ENCODE measurements around the gene FARS2.

FARS2 gene

DNA sequence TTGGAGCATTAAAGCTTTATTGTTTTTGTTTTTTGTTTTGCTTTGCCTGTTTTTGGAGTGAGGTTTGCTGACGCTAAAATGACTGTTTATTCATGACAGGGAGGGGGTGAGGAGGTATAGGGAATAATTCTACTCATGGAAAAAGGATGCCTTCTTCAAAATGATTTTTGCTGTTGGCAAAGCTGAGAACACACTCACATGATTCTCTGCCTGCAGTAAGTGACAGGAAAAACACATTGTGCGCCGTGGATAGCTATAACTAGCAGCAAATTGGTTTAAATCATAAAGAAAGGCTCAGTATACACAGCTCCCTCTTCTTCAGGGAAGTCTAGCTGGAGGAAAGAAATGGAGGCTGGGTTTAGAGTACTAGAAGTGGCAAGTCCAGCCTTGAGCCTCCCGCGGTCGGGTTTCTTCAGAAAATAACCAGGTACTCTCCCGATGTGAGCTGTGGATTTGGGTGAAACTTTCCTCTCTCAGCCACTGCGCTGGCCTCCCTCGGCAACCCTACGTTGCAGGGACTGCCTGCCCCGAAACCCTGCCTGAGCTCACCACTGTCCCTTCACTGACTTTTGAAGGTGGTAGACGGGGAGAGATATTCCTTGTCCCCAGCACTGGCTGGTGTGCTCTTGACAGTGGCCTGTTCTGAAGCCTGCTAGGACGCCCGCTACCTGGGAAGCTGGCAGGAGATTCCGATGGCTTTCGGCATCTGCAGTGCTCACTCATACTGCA lies 467.2 kb downstream of the FARS2 start:
- Mint-ChIP-seq H3K36me3 (peaks cover 6% of the 10 kb centered on the region), H3K4me3 (peak overlapping the region; percentile 37), H3K4me1 (peaks cover 47% of the 10 kb centered on the region), H3K27ac (no peak overlapping the region), H3K27me3 (no peaks in the 10 kb centered on the region), H3K9me3 (peaks cover 3% of the 10 kb centered on the region)
- DNase-seq (ENCODE audit: low spot score in 2 of 2): no peak
- no peak for ATAC-seq (ENCODE audit: low read depth)

DNA sequence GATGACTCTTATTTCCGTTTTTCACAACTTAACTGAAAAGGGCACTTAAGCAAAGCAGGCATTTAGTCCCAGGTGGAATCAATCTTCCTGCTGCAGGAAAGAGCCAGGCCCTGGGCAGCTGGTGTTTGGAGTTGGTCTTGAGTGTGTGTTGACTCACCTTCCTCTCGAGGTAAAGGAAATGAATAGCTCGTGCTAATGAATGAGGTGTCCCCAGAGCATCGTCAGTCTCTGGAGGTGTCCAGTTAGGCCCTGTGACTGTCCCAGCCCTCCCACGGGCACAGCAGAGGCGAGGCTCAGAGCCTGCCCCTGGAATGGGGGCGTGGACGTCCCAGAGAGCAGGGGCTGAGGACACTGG lies 467.7 kb downstream of the FARS2 start:
- peak overlapping the region; percentile 37 for H3K4me3 Mint-ChIP-seq
- H3K27ac Mint-ChIP-seq: no peak overlapping the region
- H3K4me1 Mint-ChIP-seq: peaks cover 46% of the 10 kb centered on the region
- peaks cover 6% of the 10 kb centered on the region for H3K36me3 Mint-ChIP-seq
- H3K9me3 Mint-ChIP-seq: peaks cover 3% of the 10 kb centered on the region
- no peak for DNase-seq (ENCODE audit: low spot score in 2 of 2)
- no peaks in the 10 kb centered on the region for H3K27me3 Mint-ChIP-seq
- no peak for ATAC-seq (ENCODE audit: low read depth)

DNA sequence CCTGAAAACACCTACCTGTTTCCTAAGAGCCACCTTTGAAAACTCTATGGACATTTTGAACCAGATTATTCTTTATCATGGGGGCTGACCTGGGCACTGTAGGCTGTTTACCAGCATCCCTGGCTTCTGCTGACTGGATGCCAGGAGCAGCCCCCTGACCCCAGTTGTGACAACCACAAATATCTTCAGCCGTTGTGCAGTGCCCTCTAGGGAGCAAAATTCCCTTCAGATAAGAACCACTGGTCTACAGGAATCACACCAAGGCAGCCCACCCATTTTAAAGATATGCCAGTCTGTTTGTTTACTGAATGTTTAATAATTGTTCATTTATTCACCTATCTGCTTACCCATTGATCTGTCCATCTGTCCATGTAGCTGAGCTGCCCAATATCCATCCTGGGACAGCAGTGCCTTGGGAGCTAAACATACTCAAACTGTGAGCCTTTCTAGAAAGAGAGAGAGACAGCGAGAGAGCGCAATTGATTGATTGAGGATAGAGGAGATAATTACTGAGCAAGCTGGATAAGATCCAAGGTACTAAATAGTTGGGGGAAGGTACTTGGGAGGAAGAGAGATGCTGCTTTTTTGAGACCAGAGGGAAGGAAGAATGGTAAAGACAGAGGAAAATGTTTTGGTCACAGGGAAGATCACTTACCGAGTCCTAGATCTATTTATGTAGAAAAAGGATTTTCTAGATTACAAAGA lies 468.7 kb downstream of the FARS2 start:
- H3K36me3 Mint-ChIP-seq: peaks cover 6% of the 10 kb centered on the region
- peaks cover 39% of the 10 kb centered on the region for H3K4me1 Mint-ChIP-seq
- DNase-seq (ENCODE audit: low spot score in 2 of 2) (no peak), ATAC-seq (ENCODE audit: low read depth) (no peak)
- H3K27ac Mint-ChIP-seq: no peak overlapping the region
- no peaks in the 10 kb centered on the region for H3K27me3 Mint-ChIP-seq
- H3K9me3 Mint-ChIP-seq: peaks cover 2% of the 10 kb centered on the region
- no peak overlapping the region for H3K4me3 Mint-ChIP-seq

DNA sequence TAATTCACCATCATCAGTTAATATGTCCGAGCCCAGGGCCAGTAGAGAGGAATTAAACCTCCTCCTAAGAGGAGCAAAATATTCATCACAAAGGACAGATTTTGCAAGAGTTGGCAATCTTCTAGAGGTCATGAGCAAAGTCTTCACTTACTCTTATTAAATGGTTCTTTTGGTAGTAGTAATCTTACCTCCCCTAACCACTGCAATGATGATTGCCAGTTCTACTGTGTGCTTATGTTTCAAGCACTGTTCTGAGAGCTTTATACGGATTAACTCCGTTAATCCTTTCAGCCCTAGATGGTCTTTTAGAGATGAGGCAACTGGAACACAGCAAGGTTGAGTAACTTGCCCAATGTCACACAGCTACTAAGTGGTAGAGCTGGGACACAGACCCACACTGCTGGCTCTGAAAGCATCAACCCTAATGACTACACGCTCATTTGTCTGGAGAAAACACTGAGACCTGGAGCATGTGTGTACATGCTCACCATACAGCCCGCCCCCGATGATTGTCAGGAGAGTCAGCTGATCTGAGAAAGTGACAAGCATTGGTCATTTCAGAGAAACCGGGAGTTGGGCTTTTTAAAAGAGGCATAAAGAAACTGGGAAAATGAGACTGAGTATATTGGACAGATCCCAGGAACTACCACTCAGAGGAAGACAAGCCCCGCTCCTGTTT lies 469.4 kb downstream of the FARS2 start:
- Mint-ChIP-seq H3K27ac (no peak overlapping the region), H3K4me3 (no peak overlapping the region), H3K27me3 (no peaks in the 10 kb centered on the region), H3K9me3 (no peaks in the 10 kb centered on the region), H3K4me1 (peaks cover 38% of the 10 kb centered on the region), H3K36me3 (peaks cover 7% of the 10 kb centered on the region)
- ATAC-seq (ENCODE audit: low read depth): no peak
- DNase-seq (ENCODE audit: low spot score in 2 of 2): no peak

DNA sequence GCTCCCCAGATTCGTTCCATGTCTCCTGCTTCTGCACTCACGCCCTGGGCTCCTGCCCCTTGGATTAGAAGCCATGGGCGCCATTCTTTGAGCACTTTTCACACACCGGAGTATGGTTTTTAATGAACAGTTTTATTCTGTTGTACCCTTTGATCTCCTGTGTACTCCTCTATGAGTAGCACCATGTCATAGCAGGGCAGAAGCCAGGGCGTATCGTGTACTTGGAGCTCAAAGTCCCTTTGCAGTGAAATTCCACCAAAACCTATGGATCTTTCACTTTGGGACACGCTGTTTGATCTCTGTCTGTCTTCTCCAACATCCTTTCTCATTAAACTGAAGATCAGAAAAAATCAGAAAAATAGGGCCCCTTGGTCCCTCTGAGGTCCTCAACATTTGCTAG lies 470.1 kb downstream of the FARS2 start:
- no peaks in the 10 kb centered on the region for H3K27me3 Mint-ChIP-seq
- peak overlapping the region; percentile 28 for H3K27ac Mint-ChIP-seq
- H3K36me3 Mint-ChIP-seq: peaks cover 7% of the 10 kb centered on the region
- H3K9me3 Mint-ChIP-seq: no peaks in the 10 kb centered on the region
- H3K4me1 Mint-ChIP-seq: peaks cover 32% of the 10 kb centered on the region
- ATAC-seq (ENCODE audit: low read depth): no peak
- no peak for DNase-seq (ENCODE audit: low spot score in 2 of 2)
- H3K4me3 Mint-ChIP-seq: no peak overlapping the region

DNA sequence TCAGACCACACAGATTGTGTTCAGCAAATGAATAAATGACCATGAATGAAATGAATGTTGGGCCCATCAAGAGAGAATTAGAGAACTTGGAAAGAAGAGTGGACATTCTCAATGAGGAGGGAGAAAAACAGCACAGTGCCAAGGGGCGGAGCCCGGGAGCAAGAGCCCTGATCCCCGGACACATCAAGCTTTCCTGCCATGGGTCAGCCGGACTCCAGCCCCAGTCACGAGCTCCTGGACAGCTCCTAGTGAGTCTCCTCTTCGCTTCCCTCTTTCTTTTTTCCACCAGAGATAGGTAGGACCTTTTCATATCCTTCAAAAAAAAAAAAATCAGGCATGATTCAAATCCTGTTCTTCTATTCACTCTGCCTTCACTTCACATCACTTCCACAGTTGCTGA lies 471.2 kb downstream of the FARS2 start:
- no peak overlapping the region for H3K27ac Mint-ChIP-seq

DNA sequence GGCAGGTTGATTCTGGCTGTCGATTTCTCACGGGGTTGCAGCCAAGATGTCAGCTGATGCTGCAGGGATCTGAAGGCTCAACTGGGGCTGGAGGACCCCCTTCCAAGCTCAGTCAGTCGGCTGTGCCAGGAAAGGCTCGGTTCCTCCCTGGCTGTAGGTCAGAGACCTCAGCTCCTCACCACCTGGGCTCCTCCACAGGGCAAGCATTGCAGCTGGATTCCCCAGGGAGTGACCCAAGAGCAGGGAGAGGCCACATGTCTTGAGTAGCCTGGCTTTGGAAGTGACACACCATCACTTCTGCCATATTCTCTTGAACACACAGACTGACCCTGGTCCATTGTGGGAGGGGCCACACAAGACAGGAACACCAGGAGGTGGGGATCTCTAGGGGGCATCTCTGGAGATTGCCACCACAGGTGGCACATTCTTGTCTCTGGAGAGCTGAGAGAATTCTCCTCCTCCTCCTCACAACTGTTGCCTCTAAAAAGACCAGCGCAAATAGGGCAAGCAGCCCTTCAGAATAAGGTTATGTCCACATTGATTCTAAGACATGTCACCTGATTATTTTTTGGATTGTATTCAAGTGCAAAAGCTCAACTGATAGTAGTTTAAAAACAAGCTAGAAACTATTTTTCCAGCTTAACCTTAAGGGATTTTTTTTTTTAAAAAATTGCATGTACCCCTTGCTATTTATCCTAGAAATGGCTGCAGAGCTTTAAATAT lies 474.9 kb downstream of the FARS2 start:
- Mint-ChIP-seq H3K27ac (no peak overlapping the region), H3K4me3 (no peak overlapping the region), H3K9me3 (no peaks in the 10 kb centered on the region), H3K27me3 (no peaks in the 10 kb centered on the region), H3K4me1 (peaks cover 8% of the 10 kb centered on the region), H3K36me3 (peaks cover 7% of the 10 kb centered on the region)
- ATAC-seq (ENCODE audit: low read depth) (no peak), DNase-seq (ENCODE audit: low spot score in 2 of 2) (no peak)

More for the DNA sequence above, 471.2 kb downstream of the FARS2 start:
- no peak for ATAC-seq (ENCODE audit: low read depth)
- Mint-ChIP-seq H3K36me3 (peaks cover 7% of the 10 kb centered on the region), H3K4me1 (peaks cover 23% of the 10 kb centered on the region), H3K4me3 (no peak overlapping the region), H3K9me3 (no peaks in the 10 kb centered on the region), H3K27me3 (no peaks in the 10 kb centered on the region)
- no peak for DNase-seq (ENCODE audit: low spot score in 2 of 2)

DNA sequence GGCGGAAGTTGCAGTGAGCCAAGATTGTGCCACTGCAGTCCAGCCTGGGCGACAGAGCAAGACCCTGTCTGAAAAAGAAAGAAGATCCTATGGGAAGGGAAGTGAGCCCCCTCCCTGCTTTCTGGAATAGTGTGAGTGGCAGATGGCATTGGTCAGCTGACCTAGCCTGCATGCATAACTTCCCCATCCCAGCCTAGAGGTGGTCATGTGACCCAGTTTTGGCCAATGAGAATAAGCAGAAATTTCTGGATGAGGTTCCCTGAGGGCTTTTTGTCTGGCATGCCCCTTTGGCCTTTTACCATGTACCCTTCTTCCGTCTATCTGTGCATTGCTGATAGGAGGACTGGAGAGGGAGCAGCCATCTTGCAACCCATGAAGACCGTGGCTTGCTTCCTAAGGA lies 476.1 kb downstream of the FARS2 start:
- Mint-ChIP-seq H3K27me3 (no peaks in the 10 kb centered on the region), H3K4me3 (no peak overlapping the region), H3K9me3 (no peaks in the 10 kb centered on the region), H3K36me3 (peaks cover 12% of the 10 kb centered on the region), H3K27ac (no peak overlapping the region), H3K4me1 (peaks cover 10% of the 10 kb centered on the region)
- DNase-seq (ENCODE audit: low spot score in 2 of 2) (no peak), ATAC-seq (ENCODE audit: low read depth) (no peak)

DNA sequence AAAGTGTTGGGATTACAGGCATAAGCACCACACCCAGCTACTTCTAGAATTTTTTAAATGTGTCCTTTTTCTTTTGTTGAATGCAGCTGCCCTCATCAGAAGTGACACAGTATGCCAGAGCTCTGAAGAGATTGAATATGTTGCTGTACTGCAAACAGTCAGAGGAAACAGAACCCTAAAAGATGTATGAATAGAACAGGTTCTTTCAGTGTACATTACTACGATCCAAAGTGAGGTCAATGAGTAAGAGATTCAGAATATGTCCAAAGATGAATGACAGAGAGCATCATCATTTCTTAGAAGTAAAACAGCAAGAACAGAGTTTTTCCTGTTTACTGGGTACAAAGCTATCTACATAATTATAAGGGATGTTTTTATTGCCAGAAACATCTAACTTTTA lies 476.9 kb downstream of the FARS2 start:
- peaks cover 12% of the 10 kb centered on the region for H3K36me3 Mint-ChIP-seq
- H3K4me1 Mint-ChIP-seq: peaks cover 10% of the 10 kb centered on the region
- ATAC-seq (ENCODE audit: low read depth): no peak

DNA sequence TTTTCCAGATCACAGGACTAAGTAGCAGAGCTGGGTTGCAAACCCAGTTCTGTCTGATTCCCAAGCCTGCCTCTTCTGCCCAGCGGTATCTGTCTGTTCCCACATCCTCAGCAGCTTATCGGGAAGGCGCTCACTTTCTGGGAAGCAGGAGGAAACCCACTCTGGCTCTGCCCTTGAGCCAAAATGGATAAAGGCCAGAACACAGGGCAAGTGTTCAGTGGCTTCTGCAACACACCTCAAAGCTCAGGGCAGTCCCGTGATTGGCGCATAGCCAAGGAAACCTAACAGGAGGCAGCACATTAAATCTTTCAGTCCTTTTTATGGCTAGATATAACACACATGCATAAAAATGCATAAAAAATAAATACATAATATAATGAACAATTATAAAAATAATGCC lies 483.2 kb downstream of the FARS2 start:
- Mint-ChIP-seq H3K4me3 (no peak overlapping the region), H3K9me3 (no peaks in the 10 kb centered on the region), H3K27me3 (no peaks in the 10 kb centered on the region), H3K27ac (no peak overlapping the region), H3K36me3 (peaks cover 10% of the 10 kb centered on the region), H3K4me1 (peaks cover 8% of the 10 kb centered on the region)
- DNase-seq (ENCODE audit: low spot score in 2 of 2) (no peak), ATAC-seq (ENCODE audit: low read depth) (no peak)

More for the DNA sequence above, 476.9 kb downstream of the FARS2 start:
- Mint-ChIP-seq H3K27me3 (no peaks in the 10 kb centered on the region), H3K4me3 (no peak overlapping the region), H3K27ac (no peak overlapping the region), H3K9me3 (no peaks in the 10 kb centered on the region)
- DNase-seq (ENCODE audit: low spot score in 2 of 2): no peak

DNA sequence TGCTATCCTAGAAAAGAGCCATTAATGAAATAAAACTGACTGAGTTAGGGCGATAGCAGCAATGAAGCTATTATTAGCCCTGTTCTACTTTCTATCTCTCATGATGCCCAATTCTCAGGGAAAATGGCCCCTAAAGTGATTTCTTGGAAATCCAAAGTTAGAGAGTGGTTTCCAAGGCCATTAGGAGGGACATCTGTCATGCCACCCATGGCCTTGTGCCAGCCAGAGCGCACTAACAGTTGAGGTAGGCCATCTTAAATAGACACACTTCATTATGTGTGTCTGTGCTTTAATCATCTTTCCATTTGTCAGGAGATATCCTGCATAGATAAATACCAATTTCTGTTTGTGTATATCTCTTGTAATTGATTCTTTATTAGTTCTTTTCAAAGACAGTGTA lies 483.8 kb downstream of the FARS2 start:
- H3K36me3 Mint-ChIP-seq: peaks cover 15% of the 10 kb centered on the region
- no peak overlapping the region for H3K27ac Mint-ChIP-seq

DNA sequence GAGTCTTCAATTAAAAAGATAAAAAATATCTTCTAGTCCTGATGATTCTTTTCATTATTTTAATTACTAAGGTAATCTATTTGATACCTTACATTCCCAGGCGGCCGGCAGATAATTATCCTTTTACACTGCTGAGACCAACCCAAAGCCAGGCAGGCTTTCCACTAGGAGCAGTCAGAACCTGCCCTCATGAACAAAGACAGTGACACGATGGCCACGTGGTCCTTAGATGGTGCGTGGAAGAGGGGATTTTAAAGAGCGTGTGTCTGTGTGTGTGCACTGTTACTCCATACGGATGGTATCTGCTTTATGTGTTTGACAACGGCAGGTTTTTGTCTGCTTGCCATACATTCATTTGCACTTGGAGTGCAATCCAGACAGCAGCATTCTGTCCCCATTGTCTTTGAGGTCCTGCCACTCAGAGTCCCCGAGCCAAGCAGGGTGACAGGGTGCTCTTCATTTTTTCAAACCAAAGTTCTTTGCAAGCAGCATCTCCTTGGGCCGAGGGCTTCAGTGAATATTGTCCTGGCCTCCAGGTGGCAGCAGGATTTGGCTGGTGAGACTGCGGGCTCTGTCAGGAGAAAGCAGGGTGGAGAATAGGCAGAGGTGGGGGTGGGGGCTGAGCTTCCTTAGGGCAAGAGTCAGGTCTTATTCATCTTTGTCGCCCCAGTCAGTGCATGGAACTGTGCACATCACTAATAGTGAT lies 484.9 kb downstream of the FARS2 start:
- Mint-ChIP-seq H3K27ac (no peak overlapping the region), H3K36me3 (peaks cover 20% of the 10 kb centered on the region), H3K9me3 (peaks cover 7% of the 10 kb centered on the region), H3K4me3 (no peak overlapping the region), H3K27me3 (no peaks in the 10 kb centered on the region), H3K4me1 (peaks cover 10% of the 10 kb centered on the region)
- DNase-seq (ENCODE audit: low spot score in 2 of 2) (no peak), ATAC-seq (ENCODE audit: low read depth) (no peak)

More for the DNA sequence above, 483.8 kb downstream of the FARS2 start:
- ATAC-seq (ENCODE audit: low read depth) (no peak), DNase-seq (ENCODE audit: low spot score in 2 of 2) (no peak)
- Mint-ChIP-seq H3K4me1 (peaks cover 8% of the 10 kb centered on the region), H3K27me3 (no peaks in the 10 kb centered on the region), H3K9me3 (peaks cover 4% of the 10 kb centered on the region), H3K4me3 (no peak overlapping the region)

DNA sequence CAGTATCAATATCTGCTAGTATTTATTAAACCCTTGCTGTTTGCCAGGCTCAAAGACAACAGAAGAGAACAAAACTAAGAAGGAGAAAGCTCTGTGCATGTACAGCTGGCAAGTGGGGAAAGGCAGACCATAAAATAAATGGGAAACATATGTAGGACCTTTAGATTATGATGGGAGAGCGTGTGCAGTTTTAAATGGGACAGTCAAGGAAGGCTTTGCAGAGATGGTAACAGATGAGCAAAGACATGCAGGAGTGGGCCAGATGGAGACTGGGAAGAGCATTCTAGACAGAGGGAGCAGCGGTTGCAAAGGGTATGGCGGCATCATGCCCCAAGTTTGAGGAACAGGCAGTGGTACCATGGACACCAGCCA lies 485.4 kb downstream of the FARS2 start:
- DNase-seq (ENCODE audit: low spot score in 2 of 2): no peak
- H3K4me3 Mint-ChIP-seq: no peak overlapping the region
- peaks cover 9% of the 10 kb centered on the region for H3K4me1 Mint-ChIP-seq
- no peak for ATAC-seq (ENCODE audit: low read depth)
- no peak overlapping the region for H3K27ac Mint-ChIP-seq
- peaks cover 7% of the 10 kb centered on the region for H3K9me3 Mint-ChIP-seq
- no peaks in the 10 kb centered on the region for H3K27me3 Mint-ChIP-seq
- H3K36me3 Mint-ChIP-seq: peaks cover 22% of the 10 kb centered on the region

All from memory B cell (primary cell).